CD4-positive, alpha-beta T cell (primary cell): ENCODE results near the gene MGAT5. TPM values are rescaled to one million over a fixed set of nuclear protein-coding genes. Genes with fewer than 3 reads are reported as not detected.

Source experiments
- ATAC-seq: fragments of 200-7000 bp; cut with Tn5 transposase; one replicate; pipeline ENCODE4 v1.10.0; 2022; ENCODE audit warnings: mild to moderate bottlenecking; ENCODE audit not compliant: poor library complexity
- CTCF ChIA-PET: fragments of 350-600 bp; sonication (Branson Sonifier 250); formaldehyde crosslinking; loops from one replicate; lab custom pipeline; 2021; ENCODE audit warnings: antibody characterized with exemption, inconsistent platforms; lab: Charles Lee
- POLR2A ChIA-PET: fragments of 350-600 bp; sonication (Branson Sonifier 250); formaldehyde crosslinking; loops from one replicate; lab custom pipeline; 2021; ENCODE audit warnings: antibody characterized with exemption, inconsistent platforms; lab: Charles Lee
- DNase-seq, 14 experiments: peaks; one replicate each; pipeline ENCODE4 v3.0.0-alpha.2; 2013 to 2020; ENCODE audit warnings: mixed read lengths in 2 of 14
- H3K27ac ChIP-seq, 2 donors: one replicate each; pipeline versions ENCODE4 v1.5.1 to v1.7.0; 2013; ENCODE audit warnings: low read length in 2 of 2, low read depth in 1 of 2, mild to moderate bottlenecking in 1 of 2
- H3K27me3 ChIP-seq, 2 experiments: 1 replicate in 1 of 2; 2 replicates in 1 of 2; pipeline versions ENCODE4 v1.6.1 to v1.7.0; 2013; ENCODE audit warnings: low read length in 2 of 2, control low read depth in 1 of 2, mild to moderate bottlenecking in 1 of 2, moderate library complexity in 1 of 2; ENCODE audit not compliant: insufficient read depth in 2 of 2, control insufficient read depth in 1 of 2
- H3K36me3 ChIP-seq: one replicate; pipeline ENCODE4 v1.6.1; 2013; ENCODE audit warnings: low read length, control low read depth; ENCODE audit not compliant: insufficient read depth
- H3K4me1 ChIP-seq: one replicate; pipeline ENCODE4 v1.6.1; 2013; ENCODE audit warnings: low read length, control low read depth; ENCODE audit not compliant: insufficient read depth
- H3K4me3 ChIP-seq: one replicate; pipeline ENCODE4 v1.5.1; 2013; ENCODE audit warnings: mild to moderate bottlenecking, low read length, moderate library complexity
- H3K9me3 ChIP-seq, 2 experiments: 1 replicate in 1 of 2; 2 replicates in 1 of 2; pipeline versions ENCODE4 v1.6.1 to v1.7.0; 2013; ENCODE audit warnings: low read length in 2 of 2, mild to moderate bottlenecking in 2 of 2, control low read depth in 1 of 2, moderate library complexity in 1 of 2; ENCODE audit not compliant: control insufficient read depth in 1 of 2, insufficient read depth in 1 of 2
- H3K27ac Mint-ChIP-seq: one replicate; pipeline ENCODE4 v1.8.0; 2020; ENCODE audit warnings: mixed read lengths
- H3K27me3 Mint-ChIP-seq: one replicate; pipeline ENCODE4 v1.8.0; 2021; ENCODE audit warnings: mixed read lengths
- H3K36me3 Mint-ChIP-seq: one replicate; pipeline ENCODE4 v1.8.0; 2021; ENCODE audit warnings: low read depth, mixed read lengths
- H3K4me1 Mint-ChIP-seq: one replicate; pipeline ENCODE4 v1.8.0; 2021; ENCODE audit warnings: low read depth, mixed read lengths
- H3K4me3 Mint-ChIP-seq: one replicate; pipeline ENCODE4 v1.8.0; 2020; ENCODE audit warnings: mild to moderate bottlenecking, mixed read lengths
- H3K9me3 Mint-ChIP-seq: one replicate; pipeline ENCODE4 v1.8.0; 2020; ENCODE audit warnings: mixed read lengths
- intact Hi-C, 2 experiments: fragments of 100-400 bp; cut with DNase I in 1 of 2; cut with micrococcal nuclease in 1 of 2; formaldehyde crosslinking; loops; one replicate each; pipeline versions ENCODE4 v1.15.1 to v1.9.0; 2023 to 2025; cut with DNase I, micrococcal nuclease
- total RNA-seq, 174 experiments: library from RNA in 2 of 174; stranded (reverse) in 2 of 174; gene quantifications; one replicate each; pipeline ENCODE4 v1.2.3 and lab custom pipeline; 2021 to 2026
- TF ChIP-seq, protein P1 (sequence below): fragments of 200-600 bp; IDR thresholded peaks from one replicate; pipeline ENCODE4 v1.8.0; 2022; ENCODE audit warnings: antibody characterized with exemption, mild to moderate bottlenecking

Gene MGAT5
- total RNA-seq, 2 experiments from 2014 or later = 77.5 to 77.8 TPM

DNA sequence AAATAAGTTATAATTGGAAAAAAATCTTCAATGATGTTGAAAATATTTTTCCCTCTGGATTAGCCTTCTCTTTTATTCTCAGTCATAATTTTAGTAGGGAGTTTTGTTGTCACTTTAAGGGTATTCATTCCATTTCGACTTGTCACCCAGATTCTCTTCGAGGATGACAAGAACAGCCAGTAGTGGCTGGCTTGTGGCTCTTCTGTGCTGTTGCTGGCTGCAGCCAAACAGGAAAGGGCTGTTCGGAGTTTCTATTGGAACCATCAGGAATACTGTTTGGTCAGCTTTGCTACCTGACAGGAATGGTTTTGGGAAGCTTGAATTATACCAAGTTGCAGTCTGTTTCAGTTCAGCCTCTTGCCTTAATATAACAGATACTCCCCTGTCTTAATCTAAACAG is 41.6 kb downstream of the MGAT5 start:
- DNase-seq (no peak), ATAC-seq (no peak)
- no peak overlapping the region for H3K4me3 ChIP-seq
- H3K27ac ChIP-seq = no peak overlapping the region
- H3K27me3 ChIP-seq = no peaks in the 10 kb centered on the region
- ChIA-PET POLR2A (no interaction called here), CTCF (no interaction called here)
- Mint-ChIP-seq H3K4me3 (peak overlapping the region; percentile 5), H3K4me1 (peaks cover 28% of the 10 kb centered on the region), H3K27ac (no peak overlapping the region), H3K27me3 (no peaks in the 10 kb centered on the region), H3K36me3 (peaks cover 17% of the 10 kb centered on the region), H3K9me3 (no peaks in the 10 kb centered on the region)
- peaks cover 15% of the 10 kb centered on the region for H3K36me3 ChIP-seq
- TF ChIP-seq, protein P1, sequence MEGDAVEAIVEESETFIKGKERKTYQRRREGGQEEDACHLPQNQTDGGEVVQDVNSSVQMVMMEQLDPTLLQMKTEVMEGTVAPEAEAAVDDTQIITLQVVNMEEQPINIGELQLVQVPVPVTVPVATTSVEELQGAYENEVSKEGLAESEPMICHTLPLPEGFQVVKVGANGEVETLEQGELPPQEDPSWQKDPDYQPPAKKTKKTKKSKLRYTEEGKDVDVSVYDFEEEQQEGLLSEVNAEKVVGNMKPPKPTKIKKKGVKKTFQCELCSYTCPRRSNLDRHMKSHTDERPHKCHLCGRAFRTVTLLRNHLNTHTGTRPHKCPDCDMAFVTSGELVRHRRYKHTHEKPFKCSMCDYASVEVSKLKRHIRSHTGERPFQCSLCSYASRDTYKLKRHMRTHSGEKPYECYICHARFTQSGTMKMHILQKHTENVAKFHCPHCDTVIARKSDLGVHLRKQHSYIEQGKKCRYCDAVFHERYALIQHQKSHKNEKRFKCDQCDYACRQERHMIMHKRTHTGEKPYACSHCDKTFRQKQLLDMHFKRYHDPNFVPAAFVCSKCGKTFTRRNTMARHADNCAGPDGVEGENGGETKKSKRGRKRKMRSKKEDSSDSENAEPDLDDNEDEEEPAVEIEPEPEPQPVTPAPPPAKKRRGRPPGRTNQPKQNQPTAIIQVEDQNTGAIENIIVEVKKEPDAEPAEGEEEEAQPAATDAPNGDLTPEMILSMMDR = no peak
- H3K4me1 ChIP-seq = peaks cover 32% of the 10 kb centered on the region
- no peaks in the 10 kb centered on the region for H3K9me3 ChIP-seq
- intact Hi-C loops = no loop called here

DNA sequence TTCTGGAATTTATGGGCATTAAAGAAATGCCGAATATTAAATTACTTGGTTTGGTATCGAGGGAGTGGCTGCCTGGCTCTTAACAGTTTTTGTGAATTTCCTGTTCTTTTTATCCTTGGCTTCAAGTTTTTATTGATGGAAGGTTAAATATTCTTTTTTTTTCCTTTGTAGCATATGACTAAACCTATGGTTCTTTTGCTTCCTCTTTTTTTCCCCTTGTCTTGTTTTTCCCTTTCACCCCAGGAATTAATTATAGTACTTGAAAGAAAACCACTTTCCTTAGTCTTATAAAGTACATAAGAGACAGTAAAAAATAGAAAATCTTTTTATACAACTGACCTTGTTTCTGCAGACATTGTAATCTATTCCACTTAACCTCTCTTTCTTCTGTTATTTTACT is 42.4 kb downstream of the MGAT5 start:
- H3K4me1 Mint-ChIP-seq = peaks cover 37% of the 10 kb centered on the region
- no peak for DNase-seq
- H3K27ac Mint-ChIP-seq = no peak overlapping the region
- peak overlapping the region; percentile 21 for H3K4me3 Mint-ChIP-seq
- no peaks in the 10 kb centered on the region for H3K9me3 Mint-ChIP-seq
- peaks cover 23% of the 10 kb centered on the region for H3K4me1 ChIP-seq
- ChIA-PET CTCF (interaction anchor here (0.6 to 1.0 kb wide), 3 partner anchors 13 to 31 kb away, joined by 3 to 4 read pairs (median 3); no protein-coding TSS in a partner anchor), POLR2A (interaction anchor here (0.6 kb wide), 1 partner anchor 1247 kb away, joined by 3 read pairs; no protein-coding TSS in a partner anchor)
- TF ChIP-seq, protein P1 = no peak
- peaks cover 15% of the 10 kb centered on the region for H3K36me3 ChIP-seq
- H3K9me3 ChIP-seq = no peaks in the 10 kb centered on the region
- intact Hi-C loops = no loop called here
- no peaks in the 10 kb centered on the region for H3K27me3 ChIP-seq
- H3K27me3 Mint-ChIP-seq = no peaks in the 10 kb centered on the region
- H3K4me3 ChIP-seq = no peak overlapping the region
- no peak overlapping the region for H3K27ac ChIP-seq
- ATAC-seq = no peak
- peaks cover 17% of the 10 kb centered on the region for H3K36me3 Mint-ChIP-seq

DNA sequence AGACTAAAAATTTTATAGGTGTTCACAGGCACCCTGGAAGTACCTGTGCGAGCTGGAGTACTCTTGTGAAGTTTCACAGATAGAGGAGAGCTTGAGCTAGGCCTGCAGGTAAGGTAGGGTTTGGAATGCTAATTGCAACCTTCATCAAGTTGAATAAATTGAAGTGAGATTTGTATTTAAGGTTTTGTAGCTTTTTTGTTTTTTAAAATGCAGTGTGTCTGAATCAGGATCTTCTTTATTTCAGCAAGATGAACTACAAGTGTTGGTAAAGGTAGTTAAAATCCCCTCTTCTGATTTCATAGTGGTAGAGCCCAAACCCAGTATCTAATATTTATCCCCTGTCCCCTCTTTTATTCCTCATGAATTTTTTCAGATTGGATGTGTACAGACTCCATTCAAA is 45.5 kb downstream of the MGAT5 start:
- CTCF ChIA-PET = interaction anchor here (1.1 kb wide), 1 partner anchor 17 kb away, joined by 3 read pairs; no protein-coding TSS in a partner anchor
- H3K9me3 Mint-ChIP-seq = no peaks in the 10 kb centered on the region
- Histone ChIP-seq H3K27me3 (no peaks in the 10 kb centered on the region), H3K9me3 (no peaks in the 10 kb centered on the region), H3K36me3 (peaks cover 10% of the 10 kb centered on the region), H3K4me3 (no peak overlapping the region), H3K27ac (no peak overlapping the region), H3K4me1 (peaks cover 10% of the 10 kb centered on the region)
- no peaks in the 10 kb centered on the region for H3K27me3 Mint-ChIP-seq
- DNase-seq = no peak
- no peak overlapping the region for H3K27ac Mint-ChIP-seq
- TF ChIP-seq, protein P1 = no peak
- intact Hi-C loops = no loop called here
- H3K4me1 Mint-ChIP-seq = peaks cover 62% of the 10 kb centered on the region
- ATAC-seq = no peak
- POLR2A ChIA-PET = interaction anchor here (0.6 kb wide), 1 partner anchor 26 kb away, joined by 3 read pairs; no protein-coding TSS in a partner anchor
- H3K4me3 Mint-ChIP-seq = no peak overlapping the region
- H3K36me3 Mint-ChIP-seq = peaks cover 23% of the 10 kb centered on the region
